ENCODE measurements around the gene RNF169. TPM values are rescaled to one million over a fixed set of nuclear protein-coding genes. Genes with fewer than 3 reads are reported as not detected.
"Not testable (repeated sequence)": the region's sequence is repeated elsewhere in the genome, so short reads cannot be mapped to it uniquely, and the experiment has no call there.

RNF169 gene
- total RNA-seq, 4 donors from 2014 or later: 18.8 to 26.4 (median 21.2) TPM

DNA sequence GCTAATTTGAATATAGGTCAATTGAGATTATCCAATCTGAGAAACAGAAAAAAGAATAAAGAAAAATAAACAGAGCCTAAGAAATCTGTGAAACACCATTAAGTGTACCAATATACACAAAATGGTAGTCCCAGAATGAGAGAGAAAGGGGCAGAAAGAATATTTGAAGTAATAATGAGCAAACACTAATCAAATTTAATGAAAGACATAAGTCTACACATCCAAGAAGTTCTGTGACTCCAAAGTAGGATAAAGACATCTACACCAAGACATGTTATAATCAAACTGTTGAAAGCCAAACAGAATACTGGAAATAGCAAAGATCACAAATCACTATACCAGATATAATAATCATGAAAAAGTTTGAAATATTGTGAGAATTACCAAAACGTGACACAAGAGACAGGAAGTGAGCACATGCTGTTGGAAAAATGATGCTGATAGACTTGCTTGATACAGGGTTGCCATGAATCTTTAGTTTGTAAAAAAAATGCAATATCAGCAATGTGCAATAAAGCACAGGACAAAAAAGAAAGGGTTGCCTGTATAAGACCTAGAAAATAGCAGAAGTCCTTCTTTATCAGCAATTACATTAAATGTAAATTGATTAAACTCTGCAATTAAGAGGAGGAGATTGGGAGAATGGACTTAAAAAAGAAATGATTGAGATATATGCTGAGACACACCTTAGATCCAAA is 75.8 kb downstream of the RNF169 start:
- TF ChIP-seq EP300 (IDR thresholded peaks at IDR 0.05): no peak
- no peak for TF ChIP-seq POLR2AphosphoS5 (IDR thresholded peaks at IDR 0.05)
- TF ChIP-seq, protein P1, sequence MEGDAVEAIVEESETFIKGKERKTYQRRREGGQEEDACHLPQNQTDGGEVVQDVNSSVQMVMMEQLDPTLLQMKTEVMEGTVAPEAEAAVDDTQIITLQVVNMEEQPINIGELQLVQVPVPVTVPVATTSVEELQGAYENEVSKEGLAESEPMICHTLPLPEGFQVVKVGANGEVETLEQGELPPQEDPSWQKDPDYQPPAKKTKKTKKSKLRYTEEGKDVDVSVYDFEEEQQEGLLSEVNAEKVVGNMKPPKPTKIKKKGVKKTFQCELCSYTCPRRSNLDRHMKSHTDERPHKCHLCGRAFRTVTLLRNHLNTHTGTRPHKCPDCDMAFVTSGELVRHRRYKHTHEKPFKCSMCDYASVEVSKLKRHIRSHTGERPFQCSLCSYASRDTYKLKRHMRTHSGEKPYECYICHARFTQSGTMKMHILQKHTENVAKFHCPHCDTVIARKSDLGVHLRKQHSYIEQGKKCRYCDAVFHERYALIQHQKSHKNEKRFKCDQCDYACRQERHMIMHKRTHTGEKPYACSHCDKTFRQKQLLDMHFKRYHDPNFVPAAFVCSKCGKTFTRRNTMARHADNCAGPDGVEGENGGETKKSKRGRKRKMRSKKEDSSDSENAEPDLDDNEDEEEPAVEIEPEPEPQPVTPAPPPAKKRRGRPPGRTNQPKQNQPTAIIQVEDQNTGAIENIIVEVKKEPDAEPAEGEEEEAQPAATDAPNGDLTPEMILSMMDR (IDR thresholded peaks at IDR 0.05): no peak
- TF ChIP-seq POLR2A (IDR thresholded peaks at IDR 0.05): no peak

DNA sequence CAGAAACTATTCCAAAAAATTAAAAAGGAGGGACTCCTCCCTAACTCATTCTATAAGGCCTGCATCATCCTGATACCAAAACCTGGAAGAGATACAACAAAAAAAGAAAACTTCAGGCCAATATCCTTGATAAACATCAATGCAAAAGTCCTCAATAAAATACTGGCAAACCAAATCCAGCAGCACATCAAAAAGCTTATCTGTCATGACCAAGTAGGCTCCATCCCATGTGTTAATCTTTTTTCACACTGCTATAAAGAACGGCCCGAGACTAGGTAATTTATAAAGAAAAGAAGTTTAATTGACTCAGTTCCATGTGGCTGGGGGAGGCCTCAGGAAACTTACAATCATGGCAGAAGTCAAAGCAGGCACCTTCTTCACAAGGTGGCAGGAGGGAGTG is 76.9 kb downstream of the RNF169 start:
- 100% methylated on average over 2 of the region's 2 CpGs for WGBS
- H3K4me3 ChIP-seq; H3K9me3 ChIP-seq; DNase-seq (ENCODE audit: low spot score in 2 of 2); H3K27ac ChIP-seq; H3K4me1 ChIP-seq; H3K27me3 ChIP-seq: not testable (repeated sequence)
- peaks cover 45% of the 10 kb centered on the region for H3K36me3 ChIP-seq

More for the DNA sequence above, 75.8 kb downstream of the RNF169 start:
- Histone ChIP-seq H3K27me3 (no peaks in the 10 kb centered on the region), H3K9me3 (peaks cover 9% of the 10 kb centered on the region), H3K36me3 (peaks cover 50% of the 10 kb centered on the region), H3K4me1 (no peaks in the 10 kb centered on the region), H3K27ac (no peak overlapping the region), H3K4me3 (no peak overlapping the region)
- no peak for DNase-seq (ENCODE audit: low spot score in 2 of 2)
- 100% methylated on average over 1 of the region's 1 CpG for WGBS

DNA sequence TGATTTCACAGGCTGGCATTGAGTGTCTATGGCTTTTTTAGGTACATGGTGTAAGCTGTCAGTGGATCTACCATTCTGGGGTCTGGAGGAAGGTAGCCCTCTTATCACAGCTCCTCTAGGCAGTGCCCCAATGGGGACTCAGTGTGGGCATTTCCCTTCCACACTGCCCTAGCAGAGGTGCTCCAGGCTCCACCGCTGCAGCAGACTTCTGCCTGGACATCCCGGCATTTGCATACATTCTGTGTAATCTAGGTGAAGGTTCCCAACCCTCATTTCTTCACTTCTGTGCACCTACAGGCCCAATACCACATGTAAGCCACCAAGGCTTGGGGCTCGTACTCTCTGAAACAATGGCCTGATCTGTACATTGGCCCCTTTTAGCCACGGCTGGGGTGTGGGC is 78.3 kb downstream of the RNF169 start:
- Histone ChIP-seq H3K9me3 (peaks cover 9% of the 10 kb centered on the region), H3K27me3 (no peaks in the 10 kb centered on the region), H3K27ac (no peak overlapping the region), H3K4me3 (no peak overlapping the region), H3K36me3 (peaks cover 40% of the 10 kb centered on the region), H3K4me1 (no peaks in the 10 kb centered on the region)
- TF ChIP-seq POLR2A (IDR thresholded peaks at IDR 0.05): no peak
- no peak for TF ChIP-seq EP300 (IDR thresholded peaks at IDR 0.05)
- TF ChIP-seq POLR2AphosphoS5 (IDR thresholded peaks at IDR 0.05): no peak
- TF ChIP-seq, protein P1 (IDR thresholded peaks at IDR 0.05): no peak
- 91% methylated on average over 4 of the region's 4 CpGs for WGBS
- no peak for DNase-seq (ENCODE audit: low spot score in 2 of 2)

DNA sequence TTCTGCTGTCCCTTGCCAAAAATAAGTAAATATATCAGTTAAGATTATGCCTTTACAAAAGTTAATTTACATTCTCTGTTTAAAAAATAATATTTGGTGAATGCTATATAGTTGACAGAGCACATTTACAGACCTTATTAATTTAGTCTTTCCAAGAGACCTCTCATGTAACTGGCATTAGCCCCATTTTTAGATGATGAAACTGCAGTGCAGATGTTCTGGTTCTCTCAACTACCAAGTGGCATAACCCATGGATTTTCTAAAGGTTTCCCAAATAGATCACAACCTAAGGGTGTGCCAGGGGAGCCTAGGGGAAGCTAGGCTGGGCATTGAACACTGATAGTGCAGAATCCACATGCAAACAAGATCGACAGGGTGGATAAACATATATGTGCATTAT is 88.5 kb downstream of the RNF169 start:
- no peak overlapping the region for H3K4me3 ChIP-seq
- WGBS: 85% methylated on average over 1 of the region's 1 CpG
- no peak for DNase-seq (ENCODE audit: low spot score in 2 of 2)
- TF ChIP-seq, protein P1 (IDR thresholded peaks at IDR 0.05): no peak
- no peak for TF ChIP-seq EP300 (IDR thresholded peaks at IDR 0.05)
- TF ChIP-seq POLR2AphosphoS5 (IDR thresholded peaks at IDR 0.05): no peak
- no peak for TF ChIP-seq POLR2A (IDR thresholded peaks at IDR 0.05)
- H3K27ac ChIP-seq: no peak overlapping the region
- H3K27me3 ChIP-seq: no peaks in the 10 kb centered on the region
- H3K9me3 ChIP-seq: no peaks in the 10 kb centered on the region
- no peaks in the 10 kb centered on the region for H3K4me1 ChIP-seq
- H3K36me3 ChIP-seq: peaks cover 64% of the 10 kb centered on the region

DNA sequence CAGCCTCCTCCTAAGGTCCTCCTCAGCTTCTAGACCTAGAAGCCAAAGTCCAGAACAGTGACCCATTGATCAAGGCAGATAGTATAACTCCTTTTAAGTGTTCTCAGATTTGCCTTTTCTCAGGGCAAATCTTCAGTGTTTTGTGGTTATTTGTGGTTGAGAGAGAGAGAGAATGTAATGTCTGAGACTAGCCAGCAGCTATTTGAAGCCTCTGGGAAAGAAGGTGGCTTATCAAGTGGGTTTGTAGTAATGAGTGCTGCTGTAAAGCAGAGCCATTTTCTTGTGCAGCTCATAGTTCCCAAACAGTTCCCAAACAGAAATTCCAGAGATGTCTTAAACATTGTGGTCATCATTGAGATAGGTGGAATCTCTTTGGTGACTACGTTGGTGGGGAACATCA is 89.5 kb downstream of the RNF169 start:
- TF ChIP-seq POLR2AphosphoS5 (IDR thresholded peaks at IDR 0.05) (no peak), EP300 (IDR thresholded peaks at IDR 0.05) (no peak), POLR2A (IDR thresholded peaks at IDR 0.05) (no peak)
- TF ChIP-seq, protein P1 (IDR thresholded peaks at IDR 0.05): no peak
- peaks cover 74% of the 10 kb centered on the region for H3K36me3 ChIP-seq
- WGBS: 94% methylated on average over 1 of the region's 1 CpG

DNA sequence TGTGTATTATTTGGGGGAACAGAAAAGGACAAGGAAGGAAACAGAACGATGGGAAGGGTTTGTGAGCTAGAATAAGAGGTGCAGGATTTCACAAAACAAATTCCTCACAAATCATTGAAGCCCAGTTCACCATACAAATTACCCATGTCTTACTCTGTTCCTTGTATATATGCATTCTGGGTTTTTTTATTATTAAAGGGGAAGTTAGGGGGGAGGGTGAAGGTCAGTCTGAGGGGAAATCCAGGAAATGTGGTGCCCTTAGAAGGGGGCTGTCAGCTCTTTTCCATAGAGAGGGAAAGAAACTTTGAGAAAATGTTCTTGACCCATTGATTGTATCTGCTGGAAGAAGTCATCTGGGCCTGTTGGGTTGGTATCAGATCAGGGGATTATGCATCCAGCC is 90.8 kb downstream of the RNF169 start:
- Histone ChIP-seq H3K4me3 (no peak overlapping the region), H3K27ac (no peak overlapping the region), H3K4me1 (no peaks in the 10 kb centered on the region), H3K9me3 (no peaks in the 10 kb centered on the region), H3K27me3 (no peaks in the 10 kb centered on the region), H3K36me3 (peaks cover 79% of the 10 kb centered on the region)
- DNase-seq (ENCODE audit: low spot score in 2 of 2): no peak
- 74% methylated on average over 1 of the region's 1 CpG for WGBS
- TF ChIP-seq POLR2A (IDR thresholded peaks at IDR 0.05) (no peak), POLR2AphosphoS5 (IDR thresholded peaks at IDR 0.05) (no peak), EP300 (IDR thresholded peaks at IDR 0.05) (no peak)
- TF ChIP-seq, protein P1 (IDR thresholded peaks at IDR 0.05): no peak

More for the DNA sequence above, 89.5 kb downstream of the RNF169 start:
- Histone ChIP-seq H3K4me3 (no peak overlapping the region), H3K27me3 (no peaks in the 10 kb centered on the region), H3K4me1 (no peaks in the 10 kb centered on the region), H3K9me3 (no peaks in the 10 kb centered on the region), H3K27ac (no peak overlapping the region)
- DNase-seq (ENCODE audit: low spot score in 2 of 2): no peak

All from suprapubic skin (tissue), 4 donors.